Mammary epithelial cell (primary cell): ENCODE data around the gene NMBR.

Source experiments
- CTCF ChIP-seq, 2 donors: IDR thresholded peaks in 1 of 2; conservative IDR thresholded peaks in 1 of 2; 2 replicates each; pipeline ENCODE4 v1.5.1; 2011 to 2012; ENCODE audit warnings: inconsistent platforms in 2 of 2, low read length in 2 of 2, mild to moderate bottlenecking in 2 of 2, control low read depth in 1 of 2, low read depth in 1 of 2; ENCODE audit not compliant: insufficient read depth in 1 of 2; ENCODE audit errors: extremely low read depth in 1 of 2
- EZH2 ChIP-seq: IDR thresholded peaks from 2 replicates; pipeline ENCODE4 v1.6.1; 2012; ENCODE audit warnings: low read length, inconsistent platforms, borderline replicate concordance

GRCh38 chr6:142027074-142027473, 119.8 kb downstream of the NMBR start:
- no peak for TF ChIP-seq CTCF (conservative IDR thresholded peaks at IDR 0.05 in 1 of 2, IDR thresholded peaks at IDR 0.05 in 1 of 2; ENCODE audit: extremely low read depth in 1 of 2, insufficient read depth in 1 of 2, low read depth in 1 of 2, low read length in 2 of 2)
- TF ChIP-seq EZH2 = no peak
